GM10248 (cell line): ENCODE measurements around the gene SRPK1.

ENCODE experiments used
- CTCF ChIA-PET: fragments of 300-600 bp; sonication (Branson Sonifier 250); formaldehyde crosslinking; extraction: SDS; loops from one replicate; lab custom pipeline; 2021; ENCODE audit warnings: antibody characterized with exemption; lab: Yijun Ruan, JAX
- POLR2A ChIA-PET: fragments of 350-650 bp; sonication (Branson Sonifier 250); formaldehyde crosslinking; extraction: SDS; loops from one replicate; lab custom pipeline; 2020; ENCODE audit warnings: antibody characterized with exemption; lab: Yijun Ruan, JAX
- DNase-seq: peaks from one replicate; pipeline ENCODE4 v3.0.0; 2012; ENCODE audit errors: extremely low spot score
- CTCF ChIP-seq: IDR thresholded peaks from 2 replicates; pipeline ENCODE4 v1.5.1; 2012; ENCODE audit warnings: mild to moderate bottlenecking, low read depth; ENCODE audit errors: extremely low read depth, missing control alignments, control extremely low read depth

The SRPK1 gene

GRCh38 chr6:35794536-35795452, 126.1 kb downstream of the SRPK1 start:
- no peak for DNase-seq
- POLR2A ChIA-PET: no interaction called here
- CTCF ChIA-PET: interaction anchor here (1.1 kb wide), 1 partner anchor 9 kb away, joined by 3 read pairs; no protein-coding TSS in a partner anchor

DNA sequence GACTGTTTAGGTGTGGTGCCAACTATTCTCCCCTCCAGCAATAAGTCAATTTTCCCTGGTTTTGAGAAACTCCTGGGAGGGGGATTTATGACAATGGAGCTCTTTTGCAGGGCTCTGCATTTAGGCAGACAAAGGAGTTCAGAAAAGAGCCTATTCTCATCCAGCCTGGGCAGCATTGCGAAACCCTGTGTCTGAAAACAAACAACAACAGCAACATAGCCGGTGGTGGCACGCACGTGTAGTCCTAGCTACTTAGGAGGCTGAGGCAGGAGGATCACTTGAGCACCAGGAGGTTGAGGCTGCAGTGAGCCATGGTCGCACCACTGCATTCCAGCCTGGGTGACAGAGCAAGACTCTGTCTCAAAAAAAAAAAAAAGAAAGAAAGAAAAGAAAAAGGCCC, 130.2 kb downstream of the SRPK1 start:
- POLR2A ChIA-PET: no interaction called here
- CTCF ChIA-PET: no interaction called here
- TF ChIP-seq CTCF: no peak
- DNase-seq: no peak

More at GRCh38 chr6:35794536-35795452, 126.1 kb downstream of the SRPK1 start:
- no peak for TF ChIP-seq CTCF

GRCh38 chr6:35788423-35788982, 132.4 kb downstream of the SRPK1 start:
- CTCF ChIA-PET: interaction anchor here (1.6 to 4.3 kb wide), 3 partner anchors 9 to 266 kb away, joined by 3 to 27 read pairs (median 5); partner anchors contain the start of gene CLPS
- no peak for TF ChIP-seq CTCF
- DNase-seq: no peak
- POLR2A ChIA-PET: interaction anchor here (0.6 kb wide), 1 partner anchor 818 kb away, joined by 5 read pairs; no protein-coding TSS in a partner anchor

DNA sequence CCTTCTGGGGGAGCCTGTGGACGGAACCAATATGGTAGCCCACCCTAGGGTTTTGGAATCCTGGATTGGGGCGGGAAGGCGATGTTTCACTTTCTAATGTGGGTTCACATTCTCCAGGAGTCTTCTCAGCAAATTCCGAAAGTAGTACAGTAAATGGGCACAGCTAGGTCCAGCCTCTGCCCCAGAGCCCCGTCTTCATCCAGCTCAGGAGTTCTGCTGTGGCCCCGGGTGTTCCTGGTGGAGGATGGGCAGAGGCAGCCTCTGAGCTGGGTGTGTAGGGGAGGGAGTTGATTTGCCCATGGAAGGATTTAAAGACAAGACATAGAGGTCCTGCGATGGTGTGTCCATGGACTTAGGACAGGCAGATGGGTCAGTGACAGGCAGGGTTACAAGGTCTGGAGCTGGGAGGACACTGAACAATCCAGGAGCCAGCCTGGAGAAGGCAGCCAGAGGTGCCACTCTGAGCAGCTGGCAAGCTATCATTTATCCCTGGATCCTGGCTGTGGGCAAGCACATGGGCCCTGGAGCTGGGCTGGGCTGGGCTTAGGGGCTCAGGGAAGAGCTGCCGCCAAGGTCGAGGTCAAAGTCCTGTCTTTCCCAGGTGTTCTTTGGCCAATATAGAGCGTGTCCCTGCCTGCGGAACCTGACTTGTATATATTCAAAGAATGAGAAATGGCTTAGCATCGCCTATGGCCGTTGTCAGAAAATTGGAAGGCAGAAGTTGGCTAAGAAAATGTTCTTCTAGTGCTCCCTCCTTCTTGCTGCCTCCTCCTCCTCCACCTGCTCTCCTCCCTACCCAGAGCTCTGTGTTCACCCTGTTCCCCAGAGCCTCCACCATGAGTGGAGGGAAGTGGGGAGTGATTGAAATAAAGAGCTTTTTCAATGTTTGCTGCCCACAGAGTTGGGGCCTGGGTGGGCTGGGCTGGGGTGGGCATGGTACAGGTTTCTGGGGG, 133.4 kb downstream of the SRPK1 start:
- DNase-seq: no peak
- TF ChIP-seq CTCF: no peak
- ChIA-PET CTCF (interaction anchor here (1.6 to 4.3 kb wide), 5 partner anchors 9 to 265 kb away, joined by 3 to 27 read pairs (median 5); partner anchors contain the start of genes ARMC12 and CLPS), POLR2A (interaction anchor here (0.6 kb wide), 1 partner anchor 819 kb away, joined by 5 read pairs; no protein-coding TSS in a partner anchor)

DNA sequence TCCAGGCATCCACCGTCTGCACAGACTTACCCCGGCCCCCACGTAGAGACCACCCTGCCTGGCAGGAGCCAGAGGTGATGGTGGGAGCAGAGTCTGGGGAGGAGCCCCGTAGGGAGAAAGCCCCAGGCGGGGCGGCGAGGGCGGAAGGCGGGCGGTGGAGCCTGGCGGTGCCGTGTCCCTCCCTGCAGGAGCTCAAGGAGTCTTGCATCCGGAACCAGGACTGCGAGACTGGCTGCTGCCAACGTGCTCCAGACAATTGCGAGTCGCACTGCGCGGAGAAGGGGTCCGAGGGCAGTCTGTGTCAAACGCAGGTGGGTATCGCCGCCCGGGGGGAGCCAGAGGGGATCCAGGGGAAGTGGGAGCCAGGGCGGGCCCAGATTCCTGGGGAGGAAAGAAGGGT, 134.1 kb downstream of the SRPK1 start:
- DNase-seq: no peak
- TF ChIP-seq CTCF: no peak

GRCh38 chr6:35786272-35786671, 134.6 kb downstream of the SRPK1 start:
- no peak for DNase-seq
- CTCF ChIA-PET: interaction anchor here (1.7 to 4.3 kb wide), 4 partner anchors 7 to 50 kb away, joined by 3 to 27 read pairs (median 4); partner anchors contain the start of genes ARMC12 and CLPS
- TF ChIP-seq CTCF: no peak
- POLR2A ChIA-PET: no interaction called here

More for the DNA sequence above, 134.1 kb downstream of the SRPK1 start:
- ChIA-PET POLR2A (no interaction called here), CTCF (interaction anchor here (1.6 to 4.3 kb wide), 5 partner anchors 8 to 50 kb away, joined by 3 to 27 read pairs (median 5); partner anchors contain the start of genes ARMC12 and CLPS)
